Measurements from ENCODE around the gene FAM219A. TPM values are rescaled to one million over a fixed set of nuclear protein-coding genes. Genes with fewer than 3 reads are reported as not detected.

The FAM219A gene, protein sequence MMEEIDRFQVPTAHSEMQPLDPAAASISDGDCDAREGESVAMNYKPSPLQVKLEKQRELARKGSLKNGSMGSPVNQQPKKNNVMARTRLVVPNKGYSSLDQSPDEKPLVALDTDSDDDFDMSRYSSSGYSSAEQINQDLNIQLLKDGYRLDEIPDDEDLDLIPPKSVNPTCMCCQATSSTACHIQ
- 10 to 100 TPM; 11.6 to 15.5 (median 14.7) TPM for polyA plus RNA-seq (ENCODE audit: insufficient read depth in 1 of 5, insufficient read length in 5 of 5, low replicate concordance in 1 of 5)
- long read RNA-seq, donor 1, partial matches to known transcripts: 0 of 4 reads
- long read RNA-seq, donor 1, other reads (novel, unspliced or antisense): 0 of 4 reads
- long read RNA-seq, donor 2, partial matches to known transcripts: 0 of 5 reads
- long read RNA-seq, donor 2, other reads (novel, unspliced or antisense): 0 of 5 reads
- long read RNA-seq, donor 3, partial matches to known transcripts: 7 of 9 reads
- long read RNA-seq, donor 3, other reads (novel, unspliced or antisense): 0 of 9 reads
- long read RNA-seq, donor 4, partial matches to known transcripts: 0 of 1 reads
- long read RNA-seq, donor 4, other reads (novel, unspliced or antisense): 0 of 1 reads
- long read RNA-seq, donor 5, partial matches to known transcripts: 0 of 5 reads
- long read RNA-seq, donor 5, other reads (novel, unspliced or antisense): 0 of 5 reads
- long read RNA-seq, donor 6, partial matches to known transcripts: 0 of 6 reads
- long read RNA-seq, donor 6, other reads (novel, unspliced or antisense): 0 of 6 reads
- long read RNA-seq, donor 7, partial matches to known transcripts: 0 of 4 reads
- long read RNA-seq, donor 7, other reads (novel, unspliced or antisense): 0 of 4 reads
- long read RNA-seq, donor 8, partial matches to known transcripts: 0 of 1 reads
- long read RNA-seq, donor 8, other reads (novel, unspliced or antisense): 0 of 1 reads

DNA sequence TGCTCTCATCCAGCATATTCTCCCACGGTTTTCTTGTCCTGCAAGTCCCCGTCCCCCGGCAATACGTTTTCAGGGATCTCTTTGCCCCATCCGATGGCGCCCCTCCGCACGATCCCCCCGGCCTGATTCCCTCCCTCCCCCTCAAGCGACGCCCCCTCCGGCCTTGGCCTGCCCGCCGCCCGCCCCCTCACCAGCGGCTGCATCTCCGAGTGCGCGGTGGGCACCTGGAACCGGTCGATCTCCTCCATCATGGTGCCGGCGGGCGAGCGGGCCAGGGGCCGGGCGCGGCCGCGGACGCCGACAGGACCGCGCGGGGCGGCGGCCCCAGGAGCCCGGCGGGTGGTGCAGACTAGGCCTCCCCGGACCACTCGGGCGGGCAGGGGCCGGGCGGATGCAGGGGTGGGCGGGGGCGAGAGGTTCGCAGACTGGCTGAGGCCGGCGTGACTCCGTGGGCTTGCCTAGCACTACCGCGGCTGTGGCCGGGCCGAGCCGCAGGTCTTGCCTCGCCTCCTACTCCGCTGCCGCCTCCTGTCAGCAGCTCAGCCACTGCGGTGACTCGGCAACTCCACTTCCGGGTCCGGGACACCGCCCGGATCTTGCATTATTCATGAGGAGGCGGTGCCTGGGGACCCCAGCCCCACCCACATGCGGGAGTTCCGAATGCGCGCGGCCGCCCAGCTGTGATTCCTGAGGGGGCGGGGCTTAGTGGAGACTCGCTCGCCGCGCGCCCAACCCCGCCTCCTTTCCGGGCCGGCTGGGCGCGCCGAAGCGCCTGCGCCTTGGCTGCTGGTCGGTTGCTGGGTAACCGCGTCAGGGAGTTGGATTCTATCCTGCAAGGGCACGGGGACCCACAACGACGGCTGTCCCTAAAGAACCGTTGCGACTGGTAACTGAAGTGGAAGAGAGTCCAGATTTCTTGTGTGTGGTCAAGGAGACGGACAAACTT lies at the start of gene FAM219A, which contains the start of gene DNAI1:
Gene FAM219A, minus strand, starts transcription at position 558 of the 946 bp plus-strand sequence. Its CDS starts 307 bp downstream, at position 251.
Gene DNAI1, plus strand, starts transcription at position 793 of the 946 bp plus-strand sequence. CDS start 201 bp downstream, outside the sequence.
- peak; percentile 99 for DNase-seq

DNA sequence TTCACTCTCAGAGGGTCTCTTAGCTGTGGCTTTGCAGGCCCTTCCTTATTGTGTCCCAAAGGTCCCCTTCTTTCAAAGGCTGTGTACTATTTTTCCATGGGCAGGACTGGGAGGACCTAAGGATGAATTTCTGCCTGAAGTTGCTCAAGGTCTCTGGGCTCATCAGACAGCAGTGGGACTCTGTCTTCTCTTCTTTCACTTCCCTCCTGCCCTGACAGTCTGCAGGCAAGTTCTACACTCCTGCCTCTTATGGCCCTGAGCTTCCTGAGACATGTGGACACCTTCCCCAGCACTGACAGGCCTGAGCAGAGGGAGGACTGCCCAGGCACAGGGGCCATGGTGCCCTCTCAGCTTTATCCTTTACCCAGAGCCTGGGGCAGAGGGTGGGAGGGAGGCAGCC lies 49.6 kb upstream of the FAM219A start:
- DNase-seq: no peak

DNA sequence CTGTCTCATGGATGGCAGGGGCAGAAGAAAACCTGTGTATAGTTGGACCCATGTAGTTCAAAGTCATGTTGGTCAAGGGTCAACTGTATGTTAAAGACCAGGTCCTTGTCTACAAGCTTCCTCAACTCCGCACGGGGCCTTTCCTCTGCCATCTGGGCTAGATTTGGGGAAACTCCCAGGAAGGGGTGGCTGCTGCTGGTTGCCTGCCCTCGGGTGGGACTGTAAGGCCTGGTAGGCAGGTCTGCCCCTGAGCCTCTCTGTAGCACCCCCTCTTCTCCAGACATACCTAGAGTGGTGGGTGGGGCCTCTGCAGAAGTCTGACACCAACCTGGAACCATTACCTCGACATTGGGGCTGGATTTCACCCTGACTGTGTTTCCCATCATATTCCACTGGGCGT lies 49.2 kb upstream of the FAM219A start:
- DNase-seq: no peak

DNA sequence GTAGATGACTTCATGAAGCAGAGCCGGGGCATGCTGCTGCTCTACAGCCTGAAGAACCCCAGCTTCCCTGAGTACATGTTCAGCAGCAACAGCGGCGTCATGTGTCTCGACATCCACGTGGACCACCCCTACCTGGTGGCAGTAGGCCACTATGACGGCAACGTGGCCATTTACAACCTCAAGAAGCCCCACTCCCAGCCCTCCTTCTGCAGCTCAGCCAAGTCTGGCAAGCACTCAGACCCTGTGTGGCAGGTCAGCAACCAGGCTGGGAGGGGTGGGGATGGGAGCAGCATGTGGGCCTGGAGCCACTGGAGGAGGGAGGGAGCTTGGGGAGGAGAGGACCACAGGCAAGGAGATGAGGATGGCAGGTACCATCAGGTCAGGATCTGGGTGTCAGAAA lies 48.3 kb upstream of the FAM219A start:
- DNase-seq: no peak

DNA sequence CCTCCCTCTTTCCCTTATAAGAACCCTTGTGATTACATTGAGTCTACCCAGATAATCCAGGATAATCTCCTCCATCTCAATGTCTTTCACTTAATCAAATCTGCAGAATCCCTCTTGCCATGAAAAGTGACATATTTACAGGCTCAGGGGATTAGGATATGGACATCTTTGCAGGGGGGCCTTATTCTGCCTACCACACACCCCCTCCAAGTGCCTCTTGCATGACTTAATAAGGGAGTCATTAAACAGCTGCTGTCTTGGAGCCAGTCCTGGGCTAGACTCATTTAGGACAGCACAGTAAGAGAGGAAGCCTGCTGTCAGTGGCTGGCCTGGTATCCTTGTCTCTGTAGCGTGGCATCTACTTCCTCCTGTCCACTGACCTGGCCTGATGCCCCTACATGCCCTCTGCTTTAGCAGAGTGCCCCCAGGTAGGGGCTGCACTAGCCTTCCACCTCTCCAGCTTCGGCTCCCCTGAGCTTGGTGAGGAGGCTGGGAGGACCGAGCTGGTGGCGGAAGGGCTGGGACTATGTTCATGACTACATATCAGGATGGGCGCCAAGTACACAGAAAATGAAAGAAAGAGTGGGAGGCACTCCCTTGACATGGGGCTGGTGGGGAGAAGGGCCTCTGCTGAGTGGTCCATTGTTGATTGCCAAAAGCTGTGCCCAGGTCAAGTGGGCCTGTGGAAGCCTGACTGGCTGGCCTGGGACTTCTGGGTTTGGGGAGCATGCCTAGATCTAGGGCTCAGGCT lies 47.2 kb upstream of the FAM219A start:
- DNase-seq: no peak

DNA sequence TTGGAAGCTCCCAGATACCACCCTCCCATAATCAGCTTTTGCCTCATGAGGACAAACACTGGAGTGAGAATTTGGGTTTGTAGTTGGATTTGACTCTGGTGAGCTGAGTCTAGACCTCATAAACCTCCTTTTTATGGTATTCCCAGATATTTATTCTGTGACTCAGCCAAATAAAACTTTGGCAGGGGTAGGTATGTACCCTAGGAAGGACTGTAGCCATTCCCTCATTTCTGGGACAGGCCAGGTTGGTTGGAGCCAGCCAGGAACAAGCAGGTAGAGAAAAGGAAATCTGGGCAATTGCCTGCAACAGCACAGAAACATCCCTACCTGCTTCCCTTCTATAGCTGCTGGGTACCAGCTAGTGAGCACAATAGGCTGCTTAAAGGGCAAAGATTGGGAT lies 45.0 kb upstream of the FAM219A start:
- DNase-seq: no peak

DNA sequence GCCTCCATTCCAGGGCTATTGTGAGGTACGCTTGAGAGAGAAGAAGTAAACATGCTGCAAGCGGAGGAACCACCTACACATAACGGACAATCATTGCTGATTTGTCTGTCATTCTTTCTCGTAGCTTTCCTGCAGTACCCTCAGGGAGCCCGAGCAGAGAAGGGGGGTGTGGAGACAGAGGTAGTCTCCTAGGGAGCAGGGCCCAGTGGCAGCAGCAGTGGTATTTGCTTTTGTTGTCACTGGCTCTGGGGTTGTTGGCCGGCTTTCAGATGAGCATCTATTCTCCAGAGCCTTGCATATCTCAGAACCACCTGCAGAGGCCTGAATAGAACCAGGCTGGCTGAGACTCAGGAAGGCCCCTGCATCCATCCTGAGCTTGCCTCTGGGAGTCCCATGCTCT lies 44.5 kb upstream of the FAM219A start:
- DNase-seq: no peak

DNA sequence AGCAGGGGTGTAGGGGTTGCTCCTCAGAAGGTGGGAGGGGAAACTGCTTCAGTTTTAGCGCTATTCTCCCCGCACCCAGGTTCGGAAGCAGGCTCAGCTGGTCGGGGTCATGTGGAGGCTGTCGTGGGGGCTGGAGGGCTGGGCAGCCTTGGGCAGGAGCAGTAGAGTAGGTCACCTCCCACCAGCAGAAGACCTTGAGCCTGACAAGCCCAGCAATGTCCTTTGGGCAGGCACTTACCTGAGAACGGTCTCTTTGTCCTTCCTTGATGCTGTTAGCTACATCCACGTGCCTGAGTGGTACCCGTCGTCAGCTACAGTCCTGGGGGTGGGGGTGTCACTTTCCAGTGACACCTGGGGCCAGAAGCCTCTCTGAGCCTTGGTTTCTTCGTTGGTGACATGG lies 44.1 kb upstream of the FAM219A start:
- no peak for DNase-seq

DNA sequence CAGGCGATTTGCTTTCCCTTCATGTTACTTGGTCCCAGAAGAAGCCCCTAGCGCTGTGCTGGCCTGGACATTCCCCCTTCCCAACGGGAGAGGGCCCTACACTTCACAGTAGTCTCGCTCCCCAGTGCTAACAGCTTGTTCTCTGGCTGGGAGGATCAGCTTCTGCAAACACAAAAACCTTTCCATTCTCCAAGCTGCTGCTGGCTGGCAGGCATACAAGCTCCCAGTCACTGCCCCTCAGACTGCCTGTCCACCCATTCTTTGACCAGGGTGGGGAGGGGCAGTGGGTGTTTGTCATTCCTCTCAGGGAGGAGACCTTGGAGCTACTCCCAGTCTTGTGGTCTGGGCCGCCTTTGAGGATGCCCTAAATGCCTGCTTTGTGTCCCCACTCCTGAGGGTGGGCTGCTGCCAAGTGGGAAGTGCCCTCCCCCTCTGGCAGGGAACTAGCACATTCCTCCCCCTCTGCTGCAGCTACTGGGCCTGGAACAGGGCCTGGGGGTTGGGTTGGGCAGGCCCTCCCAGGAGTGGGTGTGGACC lies 43.6 kb upstream of the FAM219A start:
- peak; percentile 72 to 73 for DNase-seq

DNA sequence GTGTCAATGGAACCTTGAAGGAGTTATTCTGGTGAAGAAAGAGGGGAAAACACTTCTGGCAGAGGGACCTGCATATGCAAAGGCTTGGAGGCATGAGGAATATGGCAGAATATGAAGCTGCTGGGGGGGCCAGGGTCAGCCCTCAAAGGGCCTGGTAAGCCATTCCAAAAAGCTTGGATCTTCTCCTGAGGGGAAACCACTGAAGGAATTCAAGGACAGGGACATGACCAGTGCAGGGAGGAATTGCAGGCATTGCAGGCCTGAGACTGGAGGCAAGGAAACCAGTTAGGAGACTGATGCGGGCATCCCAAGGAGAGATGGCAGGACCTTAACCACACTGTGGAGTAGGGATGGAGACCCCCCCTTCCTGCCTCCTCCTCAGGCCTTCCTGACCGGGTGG lies 43.0 kb upstream of the FAM219A start:
- DNase-seq: no peak

DNA sequence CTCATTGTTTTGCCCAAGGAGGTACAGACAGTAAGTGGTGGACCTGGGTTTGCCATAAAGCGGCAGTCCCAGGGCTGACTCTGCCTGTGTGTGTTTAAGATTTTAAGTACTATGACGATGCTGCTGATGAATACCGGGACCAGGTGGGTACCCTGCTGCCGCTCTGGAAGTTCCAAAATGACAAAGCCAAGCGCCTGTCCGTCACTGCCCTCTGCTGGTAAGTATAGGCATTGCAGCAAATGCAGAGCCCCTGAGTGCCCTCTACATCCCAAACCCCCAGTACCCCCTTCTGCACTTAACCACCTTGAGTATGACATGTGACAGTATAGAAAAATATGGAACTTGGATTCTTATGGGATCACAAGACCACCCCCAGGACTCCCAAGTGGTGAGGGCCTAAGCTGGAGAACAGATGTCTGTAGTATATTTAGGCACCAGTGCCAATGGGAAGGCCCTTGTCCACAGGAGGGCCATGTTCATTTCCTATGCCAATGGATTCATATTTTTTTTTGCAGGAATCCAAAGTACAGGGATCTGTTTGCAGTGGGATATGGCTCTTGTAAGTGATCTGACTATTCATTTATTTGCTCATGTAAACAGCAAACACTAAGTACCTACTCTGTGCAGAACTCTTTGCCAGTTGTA lies 42.4 kb upstream of the FAM219A start:
- peak in 1 of 2 donors; percentile 36 for DNase-seq

DNA sequence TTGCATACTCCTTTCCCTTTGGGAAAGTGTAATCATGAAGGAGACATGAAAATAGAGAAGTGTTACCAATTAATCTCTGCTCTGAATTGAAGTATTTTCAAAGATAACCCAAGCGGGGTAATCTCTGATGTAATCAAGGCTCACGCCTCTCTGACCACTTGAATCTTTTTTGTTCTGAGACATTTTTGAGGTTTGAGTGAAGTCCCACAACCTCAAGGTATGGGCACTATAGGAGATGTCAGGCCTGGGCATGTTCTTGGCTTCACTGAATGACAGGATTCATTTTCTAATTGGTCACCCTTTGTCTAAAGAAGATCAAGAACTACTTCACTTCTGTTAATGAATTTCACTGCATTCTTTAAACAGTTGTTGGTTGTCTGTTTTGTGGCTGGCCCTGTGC lies 40.7 kb upstream of the FAM219A start:
- DNase-seq: no peak

DNA sequence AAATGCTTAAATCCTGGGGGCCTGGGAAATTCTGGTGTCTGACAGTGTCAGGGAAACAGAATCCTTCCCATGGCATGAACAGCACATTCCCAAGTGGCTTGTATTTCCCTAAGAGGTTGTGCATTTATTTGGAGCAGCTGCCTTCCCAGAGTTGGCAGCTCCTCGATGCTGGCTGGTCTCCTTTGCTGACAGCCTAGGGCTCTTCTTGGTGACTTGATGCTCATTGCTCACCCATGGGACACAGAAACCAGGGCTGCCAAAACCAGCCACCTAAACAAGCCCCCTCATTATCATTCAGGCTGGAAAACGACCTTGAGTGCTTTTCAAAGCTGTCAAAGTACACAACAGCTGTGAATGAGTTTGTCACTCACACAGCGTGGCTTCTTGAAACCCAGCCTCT lies 40.2 kb upstream of the FAM219A start:
- DNase-seq: no peak

DNA sequence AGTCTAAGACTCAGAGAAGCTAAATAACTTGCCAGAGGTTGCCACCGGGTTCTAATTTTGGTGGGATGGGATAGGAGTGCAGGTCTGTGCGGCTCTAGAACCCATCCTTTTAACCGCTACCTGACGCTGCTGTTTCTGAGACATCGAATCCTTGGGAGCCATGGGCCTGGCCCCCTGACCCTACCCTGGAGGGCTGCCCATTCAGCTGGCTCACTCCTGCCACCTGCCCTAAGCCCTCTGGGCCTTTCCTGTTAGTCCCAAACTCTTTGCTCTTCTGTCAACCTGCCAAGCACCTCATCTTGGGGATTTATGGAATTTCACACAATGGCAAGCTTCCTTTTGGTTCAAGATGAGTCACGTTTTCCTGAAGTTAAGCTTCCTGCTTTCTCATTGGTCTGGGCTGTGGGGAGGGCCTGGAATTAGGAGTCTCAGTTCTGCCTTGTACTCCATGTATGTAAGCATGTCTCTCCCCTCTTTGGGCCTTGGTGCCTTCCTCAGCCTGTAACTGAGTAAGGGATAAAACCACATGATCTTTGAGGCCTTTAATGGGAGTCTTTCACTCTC lies 37.9 kb upstream of the FAM219A start:
- no peak for DNase-seq

DNA sequence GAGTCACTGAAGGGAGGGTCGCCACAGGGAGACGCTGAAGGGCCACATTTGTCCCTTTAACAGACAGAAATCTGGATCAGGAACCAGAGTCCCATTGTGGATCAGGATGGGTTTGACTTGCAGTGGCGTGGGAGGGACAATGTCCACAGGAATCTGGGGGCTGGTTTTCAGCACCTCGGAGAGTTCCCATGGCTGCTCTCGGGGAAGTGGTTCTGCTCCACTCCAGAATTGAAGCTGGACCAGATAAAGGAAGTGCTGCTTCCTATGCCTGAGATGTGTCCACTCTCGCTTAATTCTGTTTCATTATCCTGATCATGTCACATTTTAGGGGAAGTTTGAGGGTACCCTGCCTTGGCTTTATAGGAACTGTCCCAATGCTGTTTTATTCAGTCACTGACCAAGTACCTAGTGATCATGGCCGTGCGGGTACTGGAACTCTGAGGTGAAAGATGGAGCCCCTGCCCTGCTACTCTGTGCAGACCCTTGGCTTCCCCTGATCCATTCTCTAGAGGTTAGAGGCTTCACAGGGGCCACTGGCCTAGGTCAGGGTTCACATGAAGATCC lies 35.7 kb upstream of the FAM219A start:
- DNase-seq: peak; percentile 31 to 45

DNA sequence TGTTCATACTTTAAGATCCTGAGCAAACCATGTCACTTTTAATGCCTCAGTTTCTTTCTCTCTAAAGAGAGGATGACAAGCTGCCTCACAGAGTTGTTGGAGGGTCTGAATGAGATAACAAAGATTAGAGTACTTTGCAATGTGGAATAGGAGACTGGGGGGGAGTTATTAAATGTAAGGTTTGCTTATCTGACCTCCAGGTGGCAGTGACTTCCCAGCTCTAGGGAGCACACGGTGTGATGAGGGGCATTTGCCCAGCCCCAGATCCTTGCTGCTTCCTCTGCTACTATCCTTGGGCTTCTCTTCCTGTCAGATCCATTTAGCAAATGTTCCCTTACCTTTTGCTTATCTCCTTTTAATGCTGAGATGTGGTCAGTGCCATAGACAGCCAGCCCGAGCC lies 33.7 kb upstream of the FAM219A start:
- DNase-seq: no peak

DNA sequence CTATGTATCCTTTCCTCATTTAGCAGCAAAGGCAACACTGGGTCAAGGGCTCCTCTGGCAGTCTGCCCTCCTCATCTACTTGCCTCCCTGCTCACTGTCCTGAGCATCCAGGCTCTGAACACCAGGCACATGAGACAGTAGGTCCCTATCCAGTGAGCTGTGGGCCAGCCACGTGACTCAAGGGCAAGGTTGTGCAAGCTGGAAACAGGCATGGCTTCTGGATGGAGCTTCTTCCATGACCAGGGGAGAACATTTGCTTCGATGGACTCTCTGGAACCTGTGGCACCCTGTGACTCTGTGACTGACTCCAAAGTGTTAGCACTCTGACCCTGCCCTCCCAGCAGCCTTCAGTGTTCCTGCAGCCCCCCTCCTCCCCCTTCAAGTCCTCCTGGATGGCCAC lies 33.2 kb upstream of the FAM219A start:
- no peak for DNase-seq

DNA sequence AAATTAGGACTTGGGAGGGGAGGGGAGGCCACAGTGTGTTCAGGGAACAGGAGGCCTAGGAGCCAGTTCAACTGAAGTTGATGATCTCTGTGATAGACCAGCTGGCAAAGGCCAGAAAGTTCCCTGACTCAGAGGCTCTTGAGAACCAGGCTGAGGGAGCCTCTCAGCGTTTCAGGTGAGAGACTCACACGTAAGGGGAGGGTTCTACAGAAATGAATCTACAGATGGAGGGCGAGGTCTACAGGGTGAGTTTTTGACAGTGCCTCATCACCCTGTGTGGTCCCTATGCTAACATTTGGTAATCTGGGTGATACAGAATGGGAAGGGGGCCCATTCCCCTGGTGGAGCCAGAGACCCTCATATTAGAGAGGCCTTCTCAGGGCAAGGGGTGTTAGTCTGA lies 32.4 kb upstream of the FAM219A start:
- DNase-seq: no peak

DNA sequence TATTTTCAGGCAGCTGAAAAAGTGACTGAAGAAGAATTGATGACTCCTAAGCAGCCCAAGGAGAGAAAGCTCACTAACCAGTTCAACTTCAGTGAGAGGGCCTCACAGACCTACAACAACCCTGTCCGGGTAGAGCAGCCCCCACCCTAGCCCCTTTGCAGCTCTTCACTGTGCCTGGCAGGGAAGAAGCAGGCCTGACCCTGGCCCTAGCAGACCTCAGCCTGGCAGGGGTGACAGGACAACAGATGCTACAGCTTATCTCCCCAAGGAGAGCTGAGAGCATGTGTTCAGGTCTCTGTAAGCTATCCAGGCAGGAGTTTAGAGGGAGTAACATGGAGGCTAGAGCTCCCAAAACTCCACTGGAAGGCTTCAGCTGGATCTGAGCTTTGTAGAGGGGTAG lies 32.0 kb upstream of the FAM219A start:
- no peak for DNase-seq

All from right lung (tissue), 10 donors.